HG02840 (cell line): ENCODE measurements around the gene COL20A1.

Source experiments
- ATAC-seq: cut with Tn5 transposase; IDR thresholded peaks from one replicate; pipeline ENCODE4 v1.9.1; 2021; ENCODE audit warnings: mild to moderate bottlenecking, moderate library complexity, moderate number of reproducible peaks; ENCODE audit not compliant: unreplicated experiment, low FRiP score

COL20A1 gene

DNA sequence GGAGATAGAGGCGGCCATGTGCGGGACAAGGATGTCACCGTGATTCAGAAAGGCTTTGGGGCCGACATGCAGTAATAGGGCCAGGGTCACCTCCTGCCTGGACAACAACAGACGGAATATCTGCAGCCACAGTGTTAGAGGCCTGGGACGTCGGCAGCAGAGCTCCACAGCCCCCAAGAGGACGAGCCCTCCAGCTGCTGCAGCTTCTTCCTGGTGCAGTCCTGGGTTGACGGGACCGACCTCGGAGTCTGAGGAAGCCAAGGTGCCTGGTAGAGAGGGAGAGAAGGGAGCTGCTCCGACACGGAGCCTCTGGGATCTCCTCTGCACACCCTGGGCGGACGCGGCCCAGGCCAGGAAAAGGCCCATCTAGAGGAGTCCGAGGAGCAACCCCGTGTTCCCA, 91.3 kb downstream of the COL20A1 start:
- ATAC-seq: no peak
